Measurements from ENCODE around the gene COL21A1.

The COL21A1 gene

DNA sequence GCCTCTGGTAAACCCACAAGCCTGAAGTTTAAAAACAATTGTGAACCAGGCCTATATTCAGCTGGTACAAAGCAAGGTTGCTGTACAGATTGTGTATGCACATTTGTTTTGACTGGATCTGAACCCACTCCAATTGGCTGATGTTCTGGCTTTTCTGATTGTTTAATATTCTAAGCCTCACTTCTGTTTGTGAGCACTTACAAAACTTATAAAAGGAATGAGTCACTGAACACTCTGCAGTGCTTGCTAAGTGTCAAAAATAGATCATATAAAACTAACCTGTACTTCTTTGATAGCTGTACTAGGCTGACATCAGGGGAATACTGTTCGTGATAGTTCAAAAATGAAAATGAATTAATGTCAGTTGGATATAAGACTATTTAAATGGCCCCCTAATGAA is 12.1 kb downstream of the COL21A1 start:
- no peak for DNase-seq
- ATAC-seq (replicated peaks): no peak
- Mint-ChIP-seq H3K4me1 (no peaks in the 10 kb centered on the region), H3K27me3 (no peaks in the 10 kb centered on the region), H3K27ac (no peak overlapping the region), H3K4me3 (no peak overlapping the region), H3K9me3 (peaks cover 0 to 2% of the 10 kb centered on the region in 2 donors), H3K36me3 (no peaks in the 10 kb centered on the region)

DNA sequence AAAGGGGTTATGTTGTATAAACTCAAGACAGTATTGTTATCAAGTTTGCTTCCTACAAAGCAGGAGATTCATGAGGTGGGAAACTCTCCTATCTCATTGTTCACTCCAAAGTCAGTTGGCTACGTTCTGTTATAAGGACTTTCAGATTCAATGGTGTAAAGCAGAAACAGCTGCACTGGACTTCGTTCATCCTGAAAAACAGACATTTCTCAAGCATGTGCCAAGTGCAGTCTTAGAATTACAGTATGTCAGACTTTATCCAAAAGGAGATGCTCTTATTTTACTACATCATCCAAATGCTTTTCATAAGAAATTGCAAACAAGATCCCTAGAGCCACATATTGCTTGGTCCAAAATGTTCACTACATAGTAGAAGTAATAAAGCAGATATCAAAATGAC is 14.9 kb downstream of the COL21A1 start:
- Mint-ChIP-seq H3K4me3 (no peak overlapping the region), H3K4me1 (no peaks in the 10 kb centered on the region), H3K9me3 (peaks cover 0 to 2% of the 10 kb centered on the region in 2 donors), H3K36me3 (no peaks in the 10 kb centered on the region), H3K27me3 (no peaks in the 10 kb centered on the region), H3K27ac (no peak overlapping the region)
- no peak for DNase-seq
- no peak for ATAC-seq (replicated peaks)

DNA sequence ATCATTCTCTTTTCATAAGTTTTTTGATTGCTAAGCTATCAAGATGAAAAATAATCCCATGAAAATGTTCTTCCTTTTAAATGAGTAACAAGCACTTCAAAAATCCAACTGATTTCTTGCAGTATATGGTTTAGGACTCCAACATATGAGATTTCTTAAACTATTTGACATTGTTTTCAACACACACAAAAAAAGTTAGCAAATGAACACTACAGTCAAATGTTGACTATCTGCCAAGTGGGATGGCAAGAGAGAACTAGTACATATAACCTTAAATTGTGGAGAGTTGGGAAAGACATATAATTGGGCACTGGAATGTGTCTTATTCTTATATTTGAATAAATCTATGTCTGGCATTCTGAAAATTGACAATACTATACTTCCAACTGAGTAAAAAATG is 15.6 kb downstream of the COL21A1 start:
- Mint-ChIP-seq H3K36me3 (no peaks in the 10 kb centered on the region), H3K4me1 (no peaks in the 10 kb centered on the region), H3K9me3 (peaks cover 0 to 2% of the 10 kb centered on the region in 2 donors), H3K27me3 (no peaks in the 10 kb centered on the region), H3K4me3 (no peak overlapping the region), H3K27ac (no peak overlapping the region)
- no peak for ATAC-seq (replicated peaks)
- DNase-seq: no peak

DNA sequence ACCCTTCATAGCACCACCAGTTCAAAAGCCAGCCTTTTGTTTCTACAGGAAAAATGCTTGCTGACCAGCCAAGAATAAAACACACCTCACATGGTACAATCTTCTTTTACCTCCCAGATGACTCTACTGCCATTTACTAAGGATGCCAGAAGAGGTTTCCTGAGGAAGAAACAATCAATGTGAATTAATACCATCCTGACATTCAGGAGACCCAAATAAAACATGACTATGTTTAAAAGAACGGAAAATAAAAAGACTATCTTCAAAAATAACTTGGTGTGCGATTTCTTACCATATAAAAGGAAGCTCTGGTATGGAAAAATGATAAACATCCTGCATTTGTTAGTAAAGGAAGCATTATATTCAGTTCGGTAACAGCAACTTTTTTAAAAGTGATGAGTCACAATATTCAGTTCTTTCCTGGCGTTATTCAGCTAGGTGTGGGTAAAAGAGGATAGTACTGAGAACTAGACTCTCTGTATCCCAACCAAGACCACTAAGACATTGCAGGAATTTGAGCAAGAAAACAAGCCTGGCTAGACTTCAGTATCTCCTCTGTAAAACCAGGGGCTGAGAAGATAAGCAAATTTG is 16.3 kb downstream of the COL21A1 start:
- Mint-ChIP-seq H3K27ac (no peak overlapping the region), H3K27me3 (no peaks in the 10 kb centered on the region), H3K9me3 (peaks cover 0 to 2% of the 10 kb centered on the region in 2 donors), H3K36me3 (no peaks in the 10 kb centered on the region), H3K4me1 (no peaks in the 10 kb centered on the region), H3K4me3 (no peak overlapping the region)
- no peak for DNase-seq
- ATAC-seq (replicated peaks): no peak

DNA sequence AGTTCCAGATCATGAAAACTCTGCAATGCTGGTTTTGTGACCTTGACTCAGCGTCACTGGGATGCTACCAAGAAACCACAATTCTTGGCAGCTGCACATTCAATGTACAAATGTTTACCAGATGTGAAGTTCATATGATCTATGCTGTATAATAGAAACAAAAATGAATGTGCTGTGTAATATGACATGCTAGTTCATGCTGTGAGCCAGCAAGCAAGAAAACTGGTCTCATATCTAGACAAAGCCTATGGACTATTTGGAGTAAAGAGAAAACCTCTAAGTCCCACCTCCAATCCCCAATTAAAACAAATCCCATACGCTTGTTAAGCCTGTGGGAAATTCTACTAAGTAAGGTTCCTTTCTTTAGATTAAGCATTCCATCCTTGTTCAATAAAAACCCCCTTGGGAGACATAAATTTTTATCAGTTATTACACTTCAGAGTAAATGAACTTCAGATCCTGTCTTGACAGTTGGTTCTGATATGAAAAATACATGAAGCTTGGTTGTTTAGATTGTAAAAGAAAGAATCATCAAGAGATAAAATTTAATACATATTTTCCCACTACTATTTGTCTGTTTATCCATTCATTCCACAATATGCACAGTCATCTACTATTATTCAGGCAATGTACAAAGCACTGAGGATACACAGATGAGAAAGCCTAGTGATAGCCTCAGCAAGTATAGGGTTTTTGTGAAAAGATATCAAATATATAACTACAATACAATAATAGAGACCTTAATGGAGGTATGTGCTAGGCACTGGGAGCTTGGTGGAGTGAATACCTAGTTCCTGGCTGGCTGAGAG is 20.1 kb downstream of the COL21A1 start:
- no peak overlapping the region for H3K27ac Mint-ChIP-seq
- H3K27me3 Mint-ChIP-seq: no peaks in the 10 kb centered on the region
- no peaks in the 10 kb centered on the region for H3K9me3 Mint-ChIP-seq
- H3K36me3 Mint-ChIP-seq: no peaks in the 10 kb centered on the region
- no peak for ATAC-seq (replicated peaks)
- DNase-seq: no peak
- no peaks in the 10 kb centered on the region for H3K4me1 Mint-ChIP-seq
- H3K4me3 Mint-ChIP-seq: no peak overlapping the region

DNA sequence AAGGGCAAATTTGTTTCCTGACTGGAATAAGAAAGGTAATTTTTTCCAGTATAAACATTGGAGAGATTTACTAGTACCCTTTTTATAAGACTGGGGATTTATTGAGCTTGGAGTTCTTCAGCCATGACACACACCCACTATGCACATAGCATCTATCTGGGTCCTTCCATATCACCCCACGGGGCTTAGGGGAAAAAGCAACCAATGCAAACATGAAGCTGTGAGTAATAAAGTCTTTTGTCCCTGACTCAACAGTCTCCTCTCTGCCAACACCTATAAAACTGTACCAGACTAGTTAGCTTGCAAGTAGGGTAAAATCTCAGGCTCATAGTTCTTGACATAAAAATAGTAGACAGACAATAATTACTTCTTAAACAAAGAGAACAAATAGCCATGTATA is 23.4 kb downstream of the COL21A1 start:
- DNase-seq (no peak), ATAC-seq (replicated peaks) (no peak)
- H3K27me3 Mint-ChIP-seq: no peaks in the 10 kb centered on the region
- H3K9me3 Mint-ChIP-seq: peaks cover 0 to 2% of the 10 kb centered on the region in 2 donors
- H3K4me3 Mint-ChIP-seq: no peak overlapping the region
- H3K27ac Mint-ChIP-seq: no peak overlapping the region
- no peaks in the 10 kb centered on the region for H3K4me1 Mint-ChIP-seq
- no peaks in the 10 kb centered on the region for H3K36me3 Mint-ChIP-seq

DNA sequence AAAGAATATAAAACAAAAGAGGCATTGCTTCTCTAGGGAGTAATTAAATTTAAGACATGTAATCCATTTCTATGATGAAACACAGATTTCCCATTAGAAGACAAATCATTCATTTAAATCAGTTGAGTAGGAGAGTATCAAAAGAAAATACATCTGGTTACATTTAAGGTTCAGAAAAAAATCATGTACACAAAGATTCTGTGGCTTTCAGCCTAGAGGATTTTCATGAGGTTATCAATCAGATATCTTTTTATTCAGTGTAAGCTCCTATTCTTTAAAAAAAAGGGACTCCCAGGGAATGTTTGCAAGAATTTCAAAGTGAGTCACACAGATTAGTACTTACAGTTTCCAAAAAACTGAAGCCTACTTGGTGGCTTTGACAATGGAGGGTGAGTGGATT is 24.9 kb downstream of the COL21A1 start:
- H3K4me1 Mint-ChIP-seq: no peaks in the 10 kb centered on the region
- H3K4me3 Mint-ChIP-seq: no peak overlapping the region
- no peak for DNase-seq
- no peaks in the 10 kb centered on the region for H3K27me3 Mint-ChIP-seq
- no peak overlapping the region for H3K27ac Mint-ChIP-seq
- ATAC-seq (replicated peaks): no peak
- peaks cover 0 to 2% of the 10 kb centered on the region in 2 donors for H3K9me3 Mint-ChIP-seq
- no peaks in the 10 kb centered on the region for H3K36me3 Mint-ChIP-seq

DNA sequence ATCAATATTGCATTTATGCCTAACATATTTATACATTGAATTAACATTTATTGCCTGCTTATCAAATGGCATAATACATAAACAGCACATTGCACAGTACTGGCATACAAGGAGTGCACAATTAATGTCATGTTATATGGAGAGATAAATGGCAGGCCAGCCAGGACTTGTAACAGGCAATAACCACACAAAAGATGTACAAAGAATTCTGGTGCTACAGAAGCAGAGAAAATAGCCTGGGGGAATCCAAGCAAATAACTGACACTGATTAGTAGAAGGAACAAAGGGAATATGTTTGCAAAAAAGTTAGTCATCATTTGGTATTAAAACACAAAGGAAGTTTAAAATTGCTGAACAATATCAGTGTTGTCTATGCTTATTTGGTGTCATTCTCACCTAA is 27.3 kb downstream of the COL21A1 start:
- DNase-seq: no peak

DNA sequence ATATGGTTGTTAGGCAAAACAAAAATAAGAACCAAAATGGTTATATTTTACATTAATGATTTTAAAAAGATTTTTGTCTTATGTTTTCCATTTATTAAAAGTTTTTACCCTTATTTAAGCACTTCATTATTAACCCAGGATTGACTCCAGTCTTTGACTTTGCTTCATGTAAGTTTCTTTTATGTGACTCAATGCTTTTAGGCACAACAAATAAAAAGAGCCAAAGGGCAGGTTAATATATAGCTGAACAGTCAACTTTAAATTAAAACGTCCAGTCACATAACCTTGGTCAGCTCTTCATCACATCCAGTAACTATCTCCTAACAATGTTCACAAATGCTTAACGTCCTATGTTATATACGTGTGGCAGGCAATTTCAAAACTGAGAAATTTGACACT is 32.7 kb downstream of the COL21A1 start:
- ATAC-seq (replicated peaks) (no peak), DNase-seq (no peak)
- H3K27me3 Mint-ChIP-seq: no peaks in the 10 kb centered on the region
- no peaks in the 10 kb centered on the region for H3K36me3 Mint-ChIP-seq
- no peaks in the 10 kb centered on the region for H3K9me3 Mint-ChIP-seq
- H3K27ac Mint-ChIP-seq: no peak overlapping the region
- no peaks in the 10 kb centered on the region for H3K4me1 Mint-ChIP-seq
- H3K4me3 Mint-ChIP-seq: no peak overlapping the region

More for the DNA sequence above, 27.3 kb downstream of the COL21A1 start:
- Mint-ChIP-seq H3K4me3 (no peak overlapping the region), H3K27ac (no peak overlapping the region), H3K4me1 (no peaks in the 10 kb centered on the region), H3K36me3 (no peaks in the 10 kb centered on the region), H3K9me3 (peaks cover 0 to 2% of the 10 kb centered on the region in 2 donors), H3K27me3 (no peaks in the 10 kb centered on the region)
- ATAC-seq (replicated peaks): no peak

DNA sequence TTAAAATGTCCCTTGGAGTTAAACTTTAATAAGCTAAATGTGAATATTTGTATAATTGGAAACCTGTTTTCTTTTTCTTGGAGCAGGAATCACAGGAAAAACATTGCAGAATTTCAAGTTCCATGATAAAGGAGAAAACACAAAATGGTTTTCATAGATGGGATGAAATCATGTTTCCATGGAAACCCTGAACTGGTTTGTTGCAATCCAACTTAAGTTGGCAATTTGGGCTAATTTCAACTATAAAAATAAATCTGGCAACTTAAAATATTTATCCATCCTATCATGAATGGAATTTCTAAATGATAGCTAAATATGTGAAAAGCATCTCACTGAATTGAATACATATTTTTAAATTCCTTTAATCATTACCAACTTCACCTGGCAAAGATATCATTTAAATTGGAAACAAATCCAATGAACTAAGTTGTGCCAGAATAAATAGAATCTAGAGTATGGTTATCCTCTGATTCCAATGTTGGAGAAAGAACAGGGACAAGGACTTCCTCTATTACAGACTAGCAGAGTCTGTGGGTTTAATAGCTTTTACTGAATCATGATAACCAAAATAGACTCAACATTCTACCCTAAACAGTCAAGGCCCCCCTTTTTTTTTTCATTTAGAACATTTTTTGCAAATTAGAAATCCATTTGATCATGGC is 33.2 kb downstream of the COL21A1 start:
- no peak overlapping the region for H3K27ac Mint-ChIP-seq
- no peak for ATAC-seq (replicated peaks)

DNA sequence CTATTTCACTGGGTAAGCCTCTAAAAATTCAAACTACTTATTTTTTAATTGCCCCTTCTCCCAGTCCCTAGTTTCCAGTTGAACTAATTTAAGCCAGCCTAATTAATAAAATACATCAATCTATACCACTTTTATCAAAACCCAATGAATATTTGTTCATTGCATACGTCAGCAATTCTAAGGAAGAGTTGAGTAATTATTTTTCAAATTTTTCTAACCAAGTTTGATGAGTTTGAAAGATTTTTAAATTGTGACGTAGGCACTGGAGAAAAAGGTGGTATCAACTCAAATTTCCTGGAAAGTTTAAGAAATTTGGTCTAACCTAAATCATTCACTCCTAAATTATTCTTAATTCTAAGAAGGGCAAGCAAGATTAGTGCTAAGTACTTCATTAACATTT is 35.7 kb downstream of the COL21A1 start:
- peaks cover 0 to 5% of the 10 kb centered on the region in 2 donors for H3K9me3 Mint-ChIP-seq
- no peaks in the 10 kb centered on the region for H3K27me3 Mint-ChIP-seq
- H3K27ac Mint-ChIP-seq: no peak overlapping the region
- no peak for DNase-seq
- ATAC-seq (replicated peaks): no peak
- H3K4me3 Mint-ChIP-seq: no peak overlapping the region
- H3K36me3 Mint-ChIP-seq: no peaks in the 10 kb centered on the region
- no peaks in the 10 kb centered on the region for H3K4me1 Mint-ChIP-seq

More for the DNA sequence above, 33.2 kb downstream of the COL21A1 start:
- DNase-seq: no peak
- H3K36me3 Mint-ChIP-seq: no peaks in the 10 kb centered on the region
- no peaks in the 10 kb centered on the region for H3K4me1 Mint-ChIP-seq
- H3K4me3 Mint-ChIP-seq: no peak overlapping the region
- no peaks in the 10 kb centered on the region for H3K9me3 Mint-ChIP-seq
- H3K27me3 Mint-ChIP-seq: no peaks in the 10 kb centered on the region

DNA sequence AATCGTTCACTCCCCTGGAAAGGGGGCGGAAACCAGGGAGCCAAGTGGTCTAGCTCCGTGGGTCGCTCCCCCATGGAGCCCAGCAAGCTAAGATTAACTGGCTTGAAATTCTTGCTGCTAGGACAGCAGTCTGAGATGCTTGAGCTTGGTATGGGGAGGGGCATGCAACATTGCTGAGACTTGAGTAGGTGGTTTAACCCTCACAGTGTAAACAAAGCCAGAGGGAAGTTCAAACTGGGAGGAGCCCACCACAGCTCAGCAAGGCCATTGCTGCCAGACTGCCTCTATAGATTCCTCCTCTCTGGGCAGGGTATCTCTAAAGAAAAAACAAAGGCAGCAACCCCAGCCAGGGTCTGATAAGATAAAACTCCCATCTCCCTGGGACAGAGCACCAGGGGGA is 43.2 kb downstream of the COL21A1 start:
- ATAC-seq (replicated peaks) (no peak), DNase-seq (no peak)
- H3K27me3 Mint-ChIP-seq: no peaks in the 10 kb centered on the region
- no peak overlapping the region for H3K27ac Mint-ChIP-seq
- no peaks in the 10 kb centered on the region for H3K36me3 Mint-ChIP-seq
- H3K4me3 Mint-ChIP-seq: no peak overlapping the region
- H3K9me3 Mint-ChIP-seq: peaks cover 4 to 15% of the 10 kb centered on the region in 2 donors
- no peaks in the 10 kb centered on the region for H3K4me1 Mint-ChIP-seq

DNA sequence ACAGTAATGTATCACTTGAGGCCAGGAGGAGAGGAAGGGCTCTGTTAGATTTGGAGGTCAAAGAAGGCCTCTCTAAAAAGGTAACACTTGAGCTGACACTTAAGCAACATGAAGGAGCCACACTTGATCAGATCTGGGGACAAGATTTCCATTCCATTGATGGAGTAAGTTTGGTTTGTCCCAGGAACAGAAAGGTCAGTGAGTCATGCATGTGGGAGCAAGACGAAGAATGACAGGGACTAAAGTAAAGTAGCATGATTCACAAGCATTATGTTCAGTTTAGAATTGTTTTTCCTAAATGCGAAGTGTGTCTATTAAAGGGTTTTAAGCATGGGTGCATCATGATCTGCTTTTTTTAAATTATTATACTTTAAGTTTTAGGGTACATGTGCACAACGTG is 47.4 kb downstream of the COL21A1 start:
- H3K27ac Mint-ChIP-seq: no peak overlapping the region
- H3K27me3 Mint-ChIP-seq: no peaks in the 10 kb centered on the region
- DNase-seq: no peak
- no peak for ATAC-seq (replicated peaks)
- no peak overlapping the region for H3K4me3 Mint-ChIP-seq
- peaks cover 10 to 13% of the 10 kb centered on the region in 2 donors for H3K9me3 Mint-ChIP-seq
- no peaks in the 10 kb centered on the region for H3K36me3 Mint-ChIP-seq
- H3K4me1 Mint-ChIP-seq: no peaks in the 10 kb centered on the region

DNA sequence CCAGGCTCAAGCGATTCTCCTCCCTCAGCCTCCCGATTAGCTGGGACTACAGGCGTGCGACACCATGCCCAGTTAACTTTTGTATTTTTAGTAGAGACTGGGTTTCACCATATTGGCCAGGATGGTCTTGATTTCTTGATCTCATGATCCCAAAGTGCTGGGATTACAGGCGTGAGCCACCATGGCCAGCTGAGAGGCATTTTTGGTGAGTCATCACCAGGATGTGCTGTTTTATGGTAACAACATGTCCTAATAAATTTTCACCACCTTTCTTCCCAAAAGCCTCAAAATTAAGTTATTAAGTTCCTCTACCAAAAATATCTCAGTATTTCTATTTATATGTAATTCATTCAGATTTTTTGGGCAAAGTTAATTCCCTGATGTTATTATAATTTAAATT is 53.5 kb downstream of the COL21A1 start:
- Mint-ChIP-seq H3K4me3 (no peak overlapping the region), H3K4me1 (no peaks in the 10 kb centered on the region), H3K9me3 (peaks cover 14 to 16% of the 10 kb centered on the region in 2 donors), H3K27ac (no peak overlapping the region), H3K36me3 (no peaks in the 10 kb centered on the region), H3K27me3 (no peaks in the 10 kb centered on the region)
- DNase-seq (no peak), ATAC-seq (replicated peaks) (no peak)

DNA sequence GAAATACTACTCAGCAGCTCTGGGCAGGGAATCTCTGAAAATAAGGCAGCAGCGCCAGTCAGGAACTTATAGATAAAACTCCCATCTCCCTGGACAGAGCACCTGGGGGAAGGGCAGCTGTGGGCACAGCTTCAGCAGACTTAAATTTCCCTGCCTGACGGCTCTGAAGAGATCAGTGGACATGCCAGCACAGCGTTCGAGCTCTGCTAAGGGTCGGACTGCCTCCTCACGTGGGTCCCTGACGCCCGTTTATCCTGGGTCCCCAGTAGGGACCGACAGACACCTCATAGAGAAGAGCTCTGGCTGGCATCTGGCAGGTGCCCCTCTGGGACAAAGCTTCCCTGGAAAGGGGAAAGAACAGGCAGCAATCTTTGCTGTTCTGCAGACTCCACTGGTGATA is 59.0 kb downstream of the COL21A1 start:
- Mint-ChIP-seq H3K27ac (no peak overlapping the region), H3K4me1 (no peaks in the 10 kb centered on the region), H3K9me3 (peaks cover 5 to 12% of the 10 kb centered on the region in 2 donors), H3K4me3 (no peak overlapping the region), H3K27me3 (no peaks in the 10 kb centered on the region), H3K36me3 (no peaks in the 10 kb centered on the region)
- no peak for DNase-seq
- no peak for ATAC-seq (replicated peaks)

Measured in stimulated activated naive B cell treated with anti-CD40 and anti-IgM and Interleukin-4, amounts not matched to agents 10 μg/mL and 1 μg/mL and 100 μg/mL, for 72 hours (primary cell).